Stimulated activated CD4-positive, alpha-beta T cell treated with anti-CD3 and anti-CD28 coated beads, Interleukin-15, amount 100 ng/mL, for 48 hours (primary cell): Measurements from ENCODE around the gene TMEM218.
A peak's percentile ranks its signal among the peaks of the same experiment; 100 is the strongest.

Experiments used
- DNase-seq, 2 donors: peaks; one replicate each; pipeline ENCODE4 v3.0.0-alpha.2; 2020; ENCODE audit warnings: low read depth in 2 of 2

The TMEM218 gene

DNA sequence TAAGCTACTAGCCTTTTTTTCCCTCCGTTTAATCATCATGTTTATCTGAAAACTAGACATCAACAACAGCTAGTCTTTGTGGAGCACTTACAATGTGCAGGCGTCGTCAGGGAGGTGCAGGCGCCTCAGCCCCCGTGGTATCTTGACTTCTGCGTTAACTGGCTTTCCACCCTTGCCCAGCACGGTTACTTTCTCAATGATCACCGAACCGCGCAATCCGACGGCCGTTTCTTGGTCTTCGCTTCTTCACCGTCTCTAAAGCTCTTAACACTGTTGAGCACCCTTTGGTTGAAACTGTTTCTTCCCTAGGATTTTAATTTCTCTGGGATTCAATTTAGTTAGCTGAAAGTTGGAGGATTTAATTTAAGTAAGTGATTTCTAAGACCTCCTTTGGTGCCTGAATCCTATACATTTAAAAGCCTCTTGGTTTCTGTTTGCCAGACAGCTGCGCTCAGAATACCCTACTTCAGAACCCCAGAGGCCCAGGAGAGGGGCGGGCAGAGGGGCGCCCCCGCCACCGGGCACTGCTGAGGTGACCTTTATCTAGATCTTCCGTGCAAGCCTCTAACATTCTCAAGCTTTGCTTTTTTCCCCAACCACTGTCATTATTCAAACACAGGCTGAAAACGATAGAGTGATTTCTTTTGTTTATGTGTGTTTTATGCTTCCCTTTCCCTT lies 18.0 kb upstream of the TMEM218 start:
- no peak for DNase-seq

DNA sequence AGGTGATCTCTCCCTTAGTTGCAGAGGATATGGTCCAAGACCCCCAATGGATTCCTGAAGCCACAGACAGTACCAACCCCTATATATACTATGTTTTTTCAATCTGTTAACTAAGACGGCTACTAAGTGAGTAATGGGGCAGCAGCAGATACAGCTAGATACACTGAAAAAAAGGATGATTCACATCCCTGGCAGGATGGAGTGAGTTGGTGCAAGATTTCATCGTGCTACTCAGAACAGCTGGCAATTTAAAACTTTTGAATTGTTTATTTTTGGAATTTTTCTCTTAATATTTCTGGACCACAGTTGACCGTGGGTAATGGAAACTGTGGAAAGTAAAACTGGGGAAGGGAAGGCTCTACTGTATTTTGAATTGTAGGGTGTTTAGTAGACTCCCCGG lies 17.0 kb upstream of the TMEM218 start:
- no peak for DNase-seq

DNA sequence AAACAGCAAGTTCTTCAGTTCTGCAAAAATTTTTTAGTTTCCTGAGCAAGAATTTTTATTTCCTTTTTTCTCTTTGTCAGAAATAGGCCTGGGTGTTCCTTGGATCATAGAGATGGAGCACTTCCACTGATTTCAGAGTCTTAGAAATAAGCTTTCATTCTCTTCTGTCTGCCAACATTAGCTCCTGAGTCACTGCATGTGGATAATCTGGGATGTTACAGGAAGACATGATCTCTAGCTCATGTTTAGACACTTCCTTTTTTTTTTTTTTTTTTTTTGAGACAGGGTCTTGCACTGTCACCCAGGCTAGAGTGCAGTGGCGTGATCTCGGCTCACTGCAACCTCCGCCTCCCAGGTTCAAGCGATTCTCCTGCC lies 13.2 kb upstream of the TMEM218 start:
- DNase-seq: no peak

DNA sequence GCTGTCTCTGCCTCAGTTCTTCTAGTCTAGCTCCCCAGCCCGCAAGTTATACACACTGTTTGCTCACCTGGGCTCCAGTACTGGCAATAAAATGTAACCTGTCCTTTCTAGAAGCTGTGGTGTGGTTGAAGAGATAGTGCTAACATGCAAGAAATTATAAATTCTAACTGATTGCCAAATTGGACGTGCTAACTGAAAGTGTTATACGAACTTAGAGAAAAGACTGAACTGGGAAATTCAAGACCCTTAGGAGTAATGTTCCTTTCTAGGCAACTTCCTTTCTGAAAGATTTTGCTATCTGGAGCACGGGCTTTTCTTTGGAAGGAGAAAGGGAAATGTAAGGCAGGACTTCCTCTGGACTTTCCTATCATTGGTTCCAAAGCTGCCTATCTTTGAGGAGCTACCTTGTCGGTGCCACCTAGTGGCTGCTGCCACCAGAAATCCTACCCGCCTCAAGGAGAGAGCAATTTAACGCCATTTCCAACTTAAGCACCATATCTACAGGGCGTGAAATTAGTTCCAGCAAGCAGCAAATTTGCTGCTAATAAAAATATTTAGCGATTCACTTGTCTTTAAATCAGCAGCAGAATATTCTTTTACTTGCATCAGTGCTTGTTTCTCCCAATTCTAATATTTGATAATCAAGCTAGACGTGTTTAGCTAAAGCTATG lies 12.7 kb upstream of the TMEM218 start:
- DNase-seq: peak; percentile 10 to 33

DNA sequence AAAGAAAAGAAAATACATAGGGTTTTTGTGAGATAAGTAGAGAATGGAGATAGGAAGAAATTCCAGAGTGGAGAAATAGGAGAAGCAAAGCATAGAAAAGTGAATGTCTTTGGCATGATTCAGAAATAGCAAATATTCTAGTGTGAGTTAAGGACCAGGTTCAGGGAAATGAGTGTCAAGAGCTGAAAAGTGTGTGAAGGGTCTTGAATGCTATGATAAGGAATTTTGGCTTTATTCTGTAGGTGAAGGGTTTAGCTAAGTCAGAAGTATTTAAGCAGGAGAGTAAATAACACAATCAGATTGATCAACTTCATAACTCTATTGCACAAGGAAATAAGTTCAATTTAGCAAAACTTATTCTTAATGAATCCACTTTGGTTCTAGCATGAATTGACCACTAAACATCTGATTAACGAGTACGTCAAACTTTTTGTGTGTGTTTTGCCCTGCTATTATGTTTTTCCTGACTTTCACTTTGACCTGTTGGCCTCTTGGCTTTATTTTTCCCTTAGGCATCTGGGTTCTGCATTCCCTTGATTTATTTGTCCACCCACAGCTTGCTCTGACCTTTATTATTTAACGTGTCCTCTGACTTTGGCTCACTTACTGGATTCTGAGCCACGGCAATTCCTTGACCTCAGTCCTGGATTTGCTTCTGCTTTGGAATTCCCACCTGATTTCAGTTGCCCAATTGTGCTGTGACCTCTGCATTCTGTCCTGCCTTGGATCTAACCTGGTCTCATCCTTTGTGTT lies 11.9 kb upstream of the TMEM218 start:
- no peak for DNase-seq

DNA sequence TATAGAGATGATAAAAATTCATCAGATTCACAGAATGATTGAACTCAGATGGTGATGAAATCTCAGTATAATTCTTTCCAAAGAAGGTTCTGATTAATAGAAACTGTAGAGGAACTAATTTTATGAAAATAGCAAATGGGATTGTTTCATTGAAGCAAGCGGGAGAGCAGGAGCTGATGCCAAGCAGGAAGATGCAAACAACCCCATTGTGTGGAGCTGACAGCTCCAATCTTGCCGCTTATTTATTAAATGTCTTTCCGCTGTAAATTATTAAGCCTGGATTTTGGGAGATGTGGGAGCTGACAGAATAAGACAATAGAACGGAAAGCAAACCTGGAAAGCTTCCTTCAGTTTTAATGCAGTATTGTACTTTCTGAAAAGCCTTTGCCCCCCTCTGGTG lies 6.0 kb upstream of the TMEM218 start:
- DNase-seq: no peak

DNA sequence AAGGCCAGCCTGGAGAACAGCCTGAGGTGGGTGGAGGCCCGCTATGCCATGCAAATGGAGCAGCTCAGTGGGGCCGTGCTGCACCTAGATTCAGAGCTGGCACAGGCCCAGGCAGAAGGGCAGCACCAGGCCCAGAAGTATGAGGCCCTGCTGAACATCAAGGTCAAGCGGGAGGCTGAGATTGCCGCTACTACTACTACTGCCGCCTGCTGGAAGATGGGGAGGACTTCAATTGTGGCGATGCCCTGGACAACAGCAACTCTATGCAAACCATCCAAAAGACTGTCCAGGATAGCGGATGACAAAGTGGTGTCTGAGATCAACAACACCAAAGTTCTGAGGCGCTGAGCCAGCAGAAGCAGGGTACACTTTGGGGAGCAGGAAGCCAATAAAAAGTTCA lies 3.1 kb upstream of the TMEM218 start:
- no peak for DNase-seq

DNA sequence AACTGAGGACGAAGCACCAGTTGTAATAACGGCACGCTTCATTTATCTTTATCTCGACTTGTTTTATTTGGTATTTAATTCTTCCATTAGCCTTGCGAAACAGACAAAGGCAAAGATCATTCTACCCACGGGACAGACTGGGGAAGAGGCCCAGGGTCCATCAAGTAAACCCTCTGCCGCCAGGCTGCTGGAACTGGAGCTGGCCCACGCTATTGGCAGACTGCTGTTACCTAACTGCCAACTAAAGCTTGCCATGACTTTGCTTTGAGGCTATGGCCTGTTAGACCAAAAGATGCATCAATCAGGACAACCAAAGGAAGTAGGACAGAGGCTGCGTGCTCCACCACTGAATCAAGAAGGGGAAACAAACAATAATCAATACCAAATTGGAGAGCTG lies 780 bp upstream of the TMEM218 start:
- no peak for DNase-seq

DNA sequence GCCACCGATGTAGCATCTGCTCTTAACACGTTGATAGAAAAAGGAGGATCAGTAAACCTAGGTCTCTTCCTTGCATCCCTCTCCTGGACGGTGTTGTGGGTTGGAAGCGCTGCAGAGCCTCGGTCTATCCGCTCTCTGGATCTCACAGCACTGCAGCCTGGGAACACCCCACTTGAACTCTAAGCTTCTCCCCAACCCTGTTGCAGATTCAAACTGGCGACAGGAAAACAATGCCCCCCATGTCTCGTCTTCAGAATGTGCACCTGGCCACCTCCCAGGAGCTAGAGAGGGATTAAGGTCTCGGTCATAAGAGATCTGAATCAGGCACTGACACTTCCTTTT lies 454 bp downstream of the TMEM218 start:
- DNase-seq: no peak

DNA sequence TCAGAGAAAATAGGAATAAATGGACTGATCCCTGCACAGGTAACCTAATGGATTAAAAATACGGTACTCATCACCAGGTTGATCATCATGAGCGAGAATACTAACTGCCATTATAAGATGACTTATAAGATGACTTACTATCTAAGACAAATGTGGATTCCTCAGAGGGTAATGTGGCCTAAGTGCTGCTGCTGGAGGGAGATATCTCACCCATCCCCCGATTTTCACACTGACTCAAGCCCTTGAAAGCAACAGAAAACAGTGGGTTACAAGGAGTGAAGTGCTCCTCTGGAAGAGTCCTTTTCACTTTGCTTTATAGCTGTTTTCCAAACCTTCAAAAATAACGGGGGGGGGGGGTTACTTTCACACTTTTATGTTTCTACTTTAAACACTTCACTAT lies 920 bp downstream of the TMEM218 start:
- no peak for DNase-seq

DNA sequence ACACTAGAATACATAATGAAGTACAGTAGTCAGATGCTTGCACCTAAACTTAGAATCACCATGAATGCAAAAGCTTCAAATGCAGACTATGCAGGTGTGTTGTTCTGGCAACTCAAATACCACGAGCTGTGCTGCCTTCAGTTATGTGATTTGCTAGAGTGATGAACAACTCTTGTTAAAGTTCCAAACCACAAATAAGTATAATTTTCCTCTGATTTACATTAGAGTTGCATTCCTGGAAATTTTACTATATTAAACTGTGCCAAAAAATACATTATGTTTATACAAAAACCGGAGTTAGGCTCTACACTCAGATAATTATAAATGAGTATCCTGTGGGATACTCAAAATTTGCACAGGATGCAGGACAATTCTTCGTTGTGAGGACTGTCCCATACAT lies 3.0 kb downstream of the TMEM218 start:
- DNase-seq: no peak

DNA sequence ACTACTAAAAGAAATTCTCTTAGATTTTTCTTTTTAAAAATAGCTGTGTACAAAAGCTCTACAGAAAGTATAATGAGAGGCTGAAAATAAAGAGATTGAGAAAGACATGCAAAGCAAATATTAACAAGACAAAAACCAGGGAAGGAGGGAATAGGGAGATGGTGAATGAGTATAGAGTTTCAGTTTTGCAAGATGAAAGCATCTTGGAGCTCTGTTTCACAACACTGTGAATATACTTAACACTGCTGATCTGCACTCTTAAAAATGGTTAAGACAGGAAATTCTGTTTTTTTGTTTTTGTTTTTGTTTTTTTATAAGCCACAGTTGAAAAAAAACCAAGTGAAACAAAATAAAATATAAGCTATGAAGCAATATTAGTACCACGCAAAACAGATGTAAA lies 5.5 kb downstream of the TMEM218 start:
- DNase-seq: no peak

DNA sequence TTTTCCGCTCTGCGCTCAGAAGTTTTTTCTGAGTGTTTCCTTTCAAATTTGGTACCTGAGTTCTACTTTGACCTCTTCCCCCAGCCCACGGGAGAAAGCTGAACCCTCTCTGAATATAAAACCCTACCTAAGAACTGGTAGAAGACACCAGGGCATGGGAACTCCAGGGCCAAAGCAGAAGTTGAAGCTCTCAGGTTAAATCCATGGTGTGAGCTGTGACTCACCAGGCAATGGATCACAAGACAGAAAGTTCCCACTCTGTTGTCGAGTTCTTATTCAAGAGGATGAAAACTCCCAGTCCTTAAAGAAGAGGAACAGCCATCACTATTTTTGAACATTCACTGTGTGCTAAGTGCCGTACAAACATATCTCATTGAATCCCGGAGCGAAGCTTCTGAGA lies 8.9 kb downstream of the TMEM218 start:
- no peak for DNase-seq

DNA sequence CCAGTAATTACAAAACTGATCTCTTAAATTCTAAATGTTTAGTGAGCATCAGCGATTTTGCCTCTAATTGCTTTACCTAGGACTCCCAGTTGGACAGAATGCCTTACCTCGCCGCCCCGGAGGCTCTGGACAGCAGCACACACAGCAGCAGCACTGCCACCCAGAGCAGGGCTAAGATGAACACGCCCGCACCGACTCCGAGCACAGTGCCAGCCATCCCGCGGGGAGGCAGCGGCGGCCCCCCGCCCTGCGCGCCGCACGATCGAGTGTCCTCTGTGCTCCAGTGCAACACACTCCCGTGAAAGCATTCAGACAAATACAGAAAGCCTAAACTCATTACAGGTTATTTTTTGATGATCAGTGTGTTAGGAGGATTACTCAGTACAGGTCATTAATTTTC lies 9.4 kb downstream of the TMEM218 start:
- no peak for DNase-seq

DNA sequence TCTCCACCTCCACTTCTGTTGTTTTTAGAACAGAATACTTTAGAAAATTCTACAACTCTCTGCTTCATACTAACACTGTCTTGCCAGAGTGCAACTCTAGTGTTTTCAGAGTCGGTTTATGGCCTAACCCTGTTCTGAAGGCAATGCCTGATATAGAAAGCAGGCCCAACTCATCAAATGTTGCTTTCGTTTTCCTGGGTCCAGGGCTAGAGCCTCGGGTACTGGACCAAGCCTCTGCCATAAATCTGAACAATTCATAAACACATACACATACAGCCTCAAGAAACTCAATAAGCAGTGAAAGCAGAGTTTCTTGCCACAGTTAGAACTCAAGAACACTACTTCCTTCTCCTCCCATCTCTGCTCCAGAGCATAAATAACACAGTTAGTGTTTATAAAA lies 9.8 kb downstream of the TMEM218 start:
- no peak for DNase-seq

DNA sequence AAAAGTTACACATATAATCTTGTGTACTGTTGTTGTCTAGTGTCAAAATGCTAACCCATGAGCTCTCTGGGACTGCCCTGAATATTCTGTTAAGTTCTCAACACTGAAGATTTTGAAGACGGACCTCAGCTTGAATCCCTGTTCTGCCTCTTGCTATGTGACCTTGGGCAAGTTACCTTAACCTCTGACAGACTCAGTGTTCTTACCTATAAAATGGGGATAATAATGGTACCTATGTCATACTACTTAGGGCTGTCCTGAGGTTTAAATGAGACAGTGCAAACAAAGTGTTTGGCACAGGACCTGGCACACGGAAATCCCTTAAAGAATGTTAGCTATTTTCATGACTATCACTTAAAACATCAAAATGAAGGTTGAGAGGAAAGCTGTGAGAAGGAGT lies 11.3 kb downstream of the TMEM218 start:
- no peak for DNase-seq

DNA sequence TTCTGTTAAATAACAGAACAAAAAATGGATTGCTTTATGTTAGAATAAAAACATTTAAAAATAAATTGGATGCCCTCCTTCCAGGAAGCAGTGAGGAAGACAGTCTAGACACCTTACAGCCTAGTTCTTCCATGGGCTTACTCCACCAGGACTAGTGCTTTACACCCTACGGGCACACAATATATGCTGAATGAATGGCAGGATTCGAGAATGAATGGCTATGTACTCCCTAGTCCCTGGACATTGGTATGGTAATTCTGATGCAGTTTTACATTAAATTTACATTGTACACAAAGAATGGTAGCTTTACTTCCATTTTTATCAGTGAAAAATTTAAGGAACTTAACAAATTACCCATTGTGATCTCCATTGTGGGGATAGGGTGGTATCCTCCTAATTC lies 16.7 kb downstream of the TMEM218 start:
- DNase-seq: no peak

DNA sequence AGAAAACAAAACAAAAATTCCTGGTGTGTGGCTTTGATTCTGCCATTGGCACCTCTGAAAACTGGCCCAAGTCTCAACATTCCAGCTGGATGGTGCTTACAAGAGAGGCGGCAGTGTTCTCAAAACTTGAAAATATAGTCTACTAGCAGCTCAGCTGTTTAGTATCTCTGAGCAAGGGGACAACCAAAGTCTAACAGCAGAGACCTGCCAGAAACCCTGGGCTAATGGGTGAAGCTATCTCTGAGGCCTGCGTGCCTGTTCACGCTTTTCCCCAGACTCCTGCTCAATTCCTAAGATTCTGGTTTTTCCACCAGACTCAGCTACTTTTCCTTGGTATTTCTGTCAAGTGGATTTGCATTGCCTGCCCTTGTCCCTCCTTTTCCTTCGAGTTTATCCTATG lies 17.9 kb downstream of the TMEM218 start:
- no peak for DNase-seq

DNA sequence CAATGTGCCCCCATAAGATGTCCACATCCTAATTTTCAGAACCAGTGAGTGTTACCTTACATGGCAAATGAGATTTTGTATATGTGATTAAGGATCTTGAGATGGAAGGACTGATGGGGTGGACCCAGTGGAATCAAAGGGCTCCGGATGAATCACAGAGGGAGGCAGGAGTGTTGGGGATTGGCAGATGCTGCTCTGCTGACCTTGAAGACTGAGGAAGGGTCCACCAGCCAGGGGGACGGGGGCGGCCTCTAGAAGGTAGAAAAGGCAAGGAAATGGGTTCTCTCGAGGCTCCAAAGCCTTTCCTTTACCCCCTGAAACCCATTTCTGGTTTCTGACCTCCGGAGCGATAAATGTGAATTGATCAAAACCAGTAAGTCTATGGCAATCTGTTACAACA lies 18.8 kb downstream of the TMEM218 start:
- no peak for DNase-seq

DNA sequence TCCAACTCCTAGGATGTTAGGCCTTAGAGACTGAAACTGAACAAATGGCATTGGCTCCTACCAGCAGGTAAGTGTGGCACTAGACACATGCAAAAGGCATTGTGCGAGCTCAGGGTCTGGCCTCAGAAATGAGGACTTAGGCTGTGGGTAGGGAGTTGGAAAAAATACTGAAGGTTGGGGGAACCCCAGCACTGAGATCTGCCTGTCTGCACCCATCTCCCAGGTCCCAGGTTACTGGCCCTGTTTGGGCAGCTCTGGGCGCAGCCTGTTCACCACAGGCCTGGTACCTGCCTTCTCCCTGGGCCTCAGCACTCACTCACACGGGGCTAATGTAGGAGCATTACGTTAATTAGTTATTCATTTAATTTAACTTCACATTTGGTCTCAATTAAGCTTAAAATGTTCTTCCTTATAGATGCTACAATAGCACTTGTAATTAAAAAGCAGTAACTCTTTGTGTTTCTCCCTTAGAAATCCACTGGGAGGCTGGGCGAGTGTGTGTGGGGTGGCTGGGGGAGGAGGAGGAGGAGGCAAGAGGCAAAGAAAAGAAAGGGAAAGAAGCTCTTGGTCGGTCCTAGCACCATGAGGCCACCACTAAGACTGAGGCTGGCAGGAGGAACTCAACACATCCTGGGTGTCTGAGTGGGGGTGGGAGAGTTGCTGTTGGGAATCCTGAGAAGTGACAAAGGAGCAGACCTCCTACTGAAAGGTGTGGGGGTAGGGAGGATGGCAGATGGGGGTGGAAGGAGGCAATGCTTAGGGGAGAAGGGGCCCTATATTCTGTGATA lies 19.4 kb downstream of the TMEM218 start:
- no peak for DNase-seq

DNA sequence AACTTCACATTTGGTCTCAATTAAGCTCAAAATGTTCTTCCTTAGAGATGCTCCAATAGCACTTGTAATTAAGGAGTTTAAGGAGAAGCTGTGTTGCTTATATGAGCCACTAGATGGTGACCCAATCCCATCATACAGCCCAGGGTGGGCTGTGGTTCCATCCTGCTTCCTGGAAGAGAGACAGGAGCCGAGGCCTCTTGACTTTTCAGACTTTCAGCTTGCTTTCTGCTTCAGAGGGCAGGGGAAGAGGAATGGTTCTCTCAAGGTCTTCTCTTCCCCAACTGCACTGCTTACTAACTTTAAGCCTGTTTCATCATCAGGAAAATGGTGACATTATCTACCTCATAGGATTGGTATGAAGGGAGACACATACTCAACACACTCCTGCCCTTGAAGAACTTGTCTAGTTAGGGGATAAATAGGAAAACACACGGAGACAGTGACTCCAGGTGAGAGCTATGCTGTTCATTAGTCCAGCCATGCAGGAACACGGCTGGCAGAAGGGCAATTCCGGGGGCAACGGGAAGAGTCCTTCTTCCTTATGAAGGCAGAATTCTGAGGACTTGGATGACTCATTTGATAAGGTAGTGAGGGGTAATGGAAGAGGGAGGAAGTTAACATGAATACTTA lies 20.1 kb downstream of the TMEM218 start:
- no peak for DNase-seq

DNA sequence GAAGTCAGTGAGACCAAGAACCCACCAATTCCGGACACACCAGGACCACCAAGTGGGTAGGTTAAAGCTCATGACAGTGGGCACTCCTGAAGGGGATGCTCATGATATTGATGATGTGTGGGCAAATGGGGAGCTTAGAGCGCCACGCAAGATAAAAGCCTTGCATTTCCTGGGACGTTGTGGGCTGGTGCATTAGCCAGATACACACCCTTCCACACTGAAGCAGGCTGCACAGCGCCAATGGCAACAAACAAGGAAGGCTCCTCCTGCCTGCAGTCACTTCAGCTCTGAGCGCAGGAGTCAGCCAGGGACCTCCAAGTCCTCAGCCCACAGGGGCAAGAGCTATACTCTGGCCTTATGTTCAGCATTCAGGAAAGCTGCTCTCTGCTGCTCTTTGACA lies 20.6 kb downstream of the TMEM218 start:
- DNase-seq: no peak
